ENCODE data around the gene HBA1.

DNA sequence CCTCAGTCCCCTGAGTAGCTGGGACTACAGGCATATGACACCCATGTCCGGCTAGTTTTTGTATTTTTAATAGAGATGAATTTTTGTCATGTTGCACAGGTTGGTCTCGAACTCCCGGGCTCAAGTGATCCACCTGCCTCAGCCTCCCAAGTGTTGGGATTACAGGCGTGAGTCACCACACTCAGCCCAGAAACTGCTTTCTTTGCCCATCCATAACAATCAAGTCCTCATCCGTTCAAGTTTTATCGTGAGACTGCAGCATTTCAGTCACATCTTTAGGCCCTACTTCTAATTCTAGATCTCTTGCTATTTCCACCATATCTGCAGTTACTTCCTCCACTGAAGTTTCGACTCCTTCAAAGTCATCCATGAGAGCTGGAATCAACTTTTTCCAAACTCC lies 44.4 kb upstream of the HBA1 start:
- no peak for TF ChIP-seq ZNF3 (CRISPR knock-in tag; IDR thresholded peaks at IDR 0.05)
- TF ChIP-seq CHD1 (IDR thresholded peaks at IDR 0.05; ENCODE audit: low read length) = no peak
- no peak for TF ChIP-seq RAD51 (IDR thresholded peaks at IDR 0.05; ENCODE audit: borderline replicate concordance, low read depth)
- no peak for TF ChIP-seq ZNF384 (IDR thresholded peaks at IDR 0.05; ENCODE audit: low read depth, low read length)
- TF ChIP-seq, protein P1, sequence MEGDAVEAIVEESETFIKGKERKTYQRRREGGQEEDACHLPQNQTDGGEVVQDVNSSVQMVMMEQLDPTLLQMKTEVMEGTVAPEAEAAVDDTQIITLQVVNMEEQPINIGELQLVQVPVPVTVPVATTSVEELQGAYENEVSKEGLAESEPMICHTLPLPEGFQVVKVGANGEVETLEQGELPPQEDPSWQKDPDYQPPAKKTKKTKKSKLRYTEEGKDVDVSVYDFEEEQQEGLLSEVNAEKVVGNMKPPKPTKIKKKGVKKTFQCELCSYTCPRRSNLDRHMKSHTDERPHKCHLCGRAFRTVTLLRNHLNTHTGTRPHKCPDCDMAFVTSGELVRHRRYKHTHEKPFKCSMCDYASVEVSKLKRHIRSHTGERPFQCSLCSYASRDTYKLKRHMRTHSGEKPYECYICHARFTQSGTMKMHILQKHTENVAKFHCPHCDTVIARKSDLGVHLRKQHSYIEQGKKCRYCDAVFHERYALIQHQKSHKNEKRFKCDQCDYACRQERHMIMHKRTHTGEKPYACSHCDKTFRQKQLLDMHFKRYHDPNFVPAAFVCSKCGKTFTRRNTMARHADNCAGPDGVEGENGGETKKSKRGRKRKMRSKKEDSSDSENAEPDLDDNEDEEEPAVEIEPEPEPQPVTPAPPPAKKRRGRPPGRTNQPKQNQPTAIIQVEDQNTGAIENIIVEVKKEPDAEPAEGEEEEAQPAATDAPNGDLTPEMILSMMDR (IDR thresholded peaks at IDR 0.05 in 2 of 3, conservative IDR thresholded peaks at IDR 0.05 in 1 of 3; ENCODE audit: insufficient read depth in 2 of 3, low read depth in 1 of 3, low read length in 3 of 3) = no peak
- no peak for TF ChIP-seq TARDBP (IDR thresholded peaks at IDR 0.05)
- no peak for TF ChIP-seq ERF (CRISPR knock-in tag; IDR thresholded peaks at IDR 0.05)
- no peak for TF ChIP-seq CHCHD3 (CRISPR knock-in tag; IDR thresholded peaks at IDR 0.05)
